ENCODE measurements around the gene HSDL1. TPM values are rescaled to one million over a fixed set of nuclear protein-coding genes. Genes with fewer than 3 reads are reported as not detected.

HSDL1 gene
- total and polyA plus RNA-seq, 2 donors (not counting 1 experiment from before 2014, with no cell fraction given) = 12.4 to 30.8 TPM

- Histone ChIP-seq H3K4me1 (ENCODE audit: control insufficient read depth in 2 of 2, insufficient read depth in 2 of 2, low read length in 2 of 2) (no peaks in the 10 kb centered on the region), H3K4me3 (ENCODE audit: control extremely low read depth in 1 of 5, extremely low read depth in 1 of 5, insufficient read depth in 1 of 5, low read depth in 2 of 5, low read length in 4 of 5) (no peak overlapping the region), H3K9ac (ENCODE audit: low read length) (no peak overlapping the region), H3K36me3 (replicated peaks in 1 of 2; ENCODE audit: control extremely low read depth in 1 of 2, control insufficient read depth in 1 of 2, extremely low read depth in 1 of 2, insufficient read depth in 2 of 2, low read length in 1 of 2) (peaks cover 0 to 22% of the 10 kb centered on the region in 2 experiments), H3K4me2 (replicated peaks; ENCODE audit: low read depth, low read length, poor library complexity, severe bottlenecking) (no peak overlapping the region), H2AFZ (ENCODE audit: insufficient read depth, low read depth, low read length, poor library complexity, severe bottlenecking) (no peak overlapping the region), H3K27ac (ENCODE audit: low read length in 2 of 2) (no peak overlapping the region), H3K79me2 (ENCODE audit: control insufficient read depth, insufficient read depth, low read length) (peaks cover 99% of the 10 kb centered on the region), H3K9me3 (ENCODE audit: control extremely low read depth in 1 of 3, control insufficient read depth in 2 of 3, insufficient read depth in 1 of 3, low read length in 2 of 3) (no peaks in the 10 kb centered on the region), H3K27me3 (replicated peaks in 1 of 4; ENCODE audit: control extremely low read depth in 1 of 4, control insufficient read depth in 3 of 4, insufficient read depth in 4 of 4, low read length in 3 of 4) (no peaks in the 10 kb centered on the region), H4K20me1 (ENCODE audit: control insufficient read depth, insufficient read depth, low read length, poor library complexity, severe bottlenecking) (peaks cover 92% of the 10 kb centered on the region)
- Mint-ChIP-seq H3K27ac (no peak overlapping the region), H3K9me3 (ENCODE audit: insufficient read depth) (no peaks in the 10 kb centered on the region), H3K27me3 (no peaks in the 10 kb centered on the region), H3K4me3 (no peak overlapping the region), H3K4me1 (peaks cover 33% of the 10 kb centered on the region)
- DNase-seq (no peak), ATAC-seq (ENCODE audit: low read depth) (no peak)
- ChIA-PET POLR2A (interaction anchor here (0.6 kb wide), 1 partner anchor 68 kb away, joined by 5 read pairs; no protein-coding TSS in a partner anchor), CTCF (interaction anchor here (1.4 kb wide), 1 partner anchor 22 kb away, joined by 4 read pairs; no protein-coding TSS in a partner anchor)
- intact Hi-C loops (cut with micrococcal nuclease) = no loop called here
- WGBS (ENCODE audit: insufficient coverage) = 65% methylated on average over 2 of the region's 6 CpGs
- no peak for TF ChIP-seq CTCF (IDR thresholded peaks at IDR 0.05)
- no peak for TF ChIP-seq EZH2 (IDR thresholded peaks at IDR 0.05; ENCODE audit: borderline replicate concordance, insufficient read depth, low read depth, low read length, poor library complexity, severe bottlenecking)
Measured at GRCh38 chr16:84109598-84110335, 35.2 kb downstream of the HSDL1 start.

GRCh38 chr16:84107921-84108320 is 37.1 kb downstream of the HSDL1 start:
- H3K27ac Mint-ChIP-seq = no peak overlapping the region
- no peak overlapping the region for H2AFZ ChIP-seq (ENCODE audit: insufficient read depth, low read depth, low read length, poor library complexity, severe bottlenecking)
- no peak overlapping the region for H3K9ac ChIP-seq (ENCODE audit: low read length)
- no peak overlapping the region for H3K4me2 ChIP-seq (replicated peaks; ENCODE audit: low read depth, low read length, poor library complexity, severe bottlenecking)
- POLR2A ChIA-PET = no interaction called here
- H3K36me3 ChIP-seq (replicated peaks in 1 of 2; ENCODE audit: control extremely low read depth in 1 of 2, control insufficient read depth in 1 of 2, extremely low read depth in 1 of 2, insufficient read depth in 2 of 2, low read length in 1 of 2) = peaks cover 0 to 22% of the 10 kb centered on the region in 2 experiments
- ATAC-seq (ENCODE audit: low read depth) = no peak
- H3K27me3 ChIP-seq (replicated peaks in 1 of 4; ENCODE audit: control extremely low read depth in 1 of 4, control insufficient read depth in 3 of 4, insufficient read depth in 4 of 4, low read length in 3 of 4) = no peaks in the 10 kb centered on the region
- WGBS (ENCODE audit: insufficient coverage) = 100% methylated on average over 2 of the region's 2 CpGs
- peaks cover 98% of the 10 kb centered on the region for H4K20me1 ChIP-seq (ENCODE audit: control insufficient read depth, insufficient read depth, low read length, poor library complexity, severe bottlenecking)
- DNase-seq = no peak
- H3K4me1 ChIP-seq (ENCODE audit: control insufficient read depth in 2 of 2, insufficient read depth in 2 of 2, low read length in 2 of 2) = no peaks in the 10 kb centered on the region
- H3K27ac ChIP-seq (ENCODE audit: low read length in 2 of 2) = no peak overlapping the region
- intact Hi-C loops (cut with micrococcal nuclease) = no loop called here
- CTCF ChIA-PET = no interaction called here
- no peak overlapping the region for H3K4me3 ChIP-seq (ENCODE audit: control extremely low read depth in 1 of 5, extremely low read depth in 1 of 5, insufficient read depth in 1 of 5, low read depth in 2 of 5, low read length in 4 of 5)
- H3K9me3 ChIP-seq (ENCODE audit: control extremely low read depth in 1 of 3, control insufficient read depth in 2 of 3, insufficient read depth in 1 of 3, low read length in 2 of 3) = no peaks in the 10 kb centered on the region
- H3K27me3 Mint-ChIP-seq = no peaks in the 10 kb centered on the region
- H3K4me3 Mint-ChIP-seq = no peak overlapping the region
- peaks cover 30% of the 10 kb centered on the region for H3K4me1 Mint-ChIP-seq
- no peak for TF ChIP-seq CTCF (IDR thresholded peaks at IDR 0.05)
- TF ChIP-seq EZH2 (IDR thresholded peaks at IDR 0.05; ENCODE audit: borderline replicate concordance, insufficient read depth, low read depth, low read length, poor library complexity, severe bottlenecking) = no peak
- peaks cover 98% of the 10 kb centered on the region for H3K79me2 ChIP-seq (ENCODE audit: control insufficient read depth, insufficient read depth, low read length)
- no peaks in the 10 kb centered on the region for H3K9me3 Mint-ChIP-seq (ENCODE audit: insufficient read depth)

All from B cell (primary cell).